K562 (cell line): ENCODE results near the gene LDAH. TPM values are rescaled to one million over a fixed set of nuclear protein-coding genes. Genes with fewer than 3 reads are reported as not detected.

Experiments
- ATAC-seq: fragments of 200-7000 bp; cut with Tn5 transposase; 3 replicates; pipeline ENCODE4 v1.9.1; 2020; ENCODE audit warnings: moderate library complexity
- BruUV-seq: library from RNA; stranded (reverse); fragments of 400-500 nt; replicated peaks from 2 replicates; lab custom pipeline; 2021; lab: Mats Ljungman, UMichigan
- CTCF ChIA-PET: fragments of 300-600 bp; formaldehyde crosslinking; extraction: SDS; loops from one replicate; lab custom pipeline; 2021; ENCODE audit warnings: low intra/inter-chr PET ratio; lab: Yijun Ruan, JAX
- POLR2A ChIA-PET: fragments of 300-600, 350-650 bp; sonication (Branson Sonifier 250); formaldehyde crosslinking; extraction: SDS; loops from one replicate; lab custom pipeline; 2021; ENCODE audit warnings: antibody characterized with exemption, inconsistent platforms; lab: Yijun Ruan, JAX
- DNase-seq, 4 experiments: peaks; one replicate each; pipeline versions ENCODE4 v3.0.0 to v3.0.0-alpha.2; 2011 to 2018; ENCODE audit warnings: low spot score in 3 of 4, mixed read lengths in 3 of 4; ENCODE audit errors: extremely low read depth in 1 of 4
- FAIRE-seq: peaks from 2 replicates; lab custom pipeline; 2011; peaks lifted over from hg19 to GRCh38; lab: Jason Lieb, UNC
- H2AFZ ChIP-seq: 2 replicates; pipeline ENCODE4 v1.6.0; 2011; ENCODE audit warnings: low read depth, low read length, control low read depth, inconsistent platforms
- H3K27ac ChIP-seq: fragments of 200-600 bp; 3 replicates; pipeline ENCODE4 v1.8.0; 2011; ENCODE audit warnings: low read depth, mild to moderate bottlenecking, control low read depth, inconsistent platforms, low read length, moderate library complexity, mixed read lengths; ENCODE audit errors: extremely low read depth
- H3K27me3 ChIP-seq, 2 experiments: fragments of 300-600 bp in 1 of 2; 2 replicates in 1 of 2; 3 replicates in 1 of 2; pipeline versions ENCODE4 v1.6.0 to v1.8.0; 2011; ENCODE audit warnings: inconsistent platforms in 2 of 2, low read length in 2 of 2, mild to moderate bottlenecking in 1 of 2, mixed read lengths in 1 of 2, moderate library complexity in 1 of 2; ENCODE audit not compliant: control insufficient read depth in 2 of 2, insufficient read depth in 2 of 2
- H3K36me3 ChIP-seq: fragments of 300-600 bp; 3 replicates; pipeline ENCODE4 v1.8.0; 2011; ENCODE audit warnings: mild to moderate bottlenecking, low read length, inconsistent platforms; ENCODE audit not compliant: control insufficient read depth, insufficient read depth
- H3K4me1 ChIP-seq, 2 experiments: fragments of 200-600 bp in 1 of 2; replicated peaks in 1 of 2; 2 replicates in 1 of 2; 3 replicates in 1 of 2; pipeline versions ENCODE4 v1.5.1 to v1.8.0; 2011; ENCODE audit warnings: inconsistent platforms in 2 of 2, low read length in 2 of 2, mild to moderate bottlenecking in 1 of 2, mixed read lengths in 1 of 2, moderate library complexity in 1 of 2; ENCODE audit not compliant: control insufficient read depth in 2 of 2, insufficient read depth in 2 of 2
- H3K4me2 ChIP-seq: 2 replicates; pipeline ENCODE4 v1.6.1; 2011; ENCODE audit warnings: low read length, control low read depth, inconsistent platforms, mixed read lengths; ENCODE audit not compliant: insufficient read depth
- H3K4me3 ChIP-seq: fragments of 200-600 bp; sonication (generic), shearing (Covaris generic); 2 replicates; pipeline ENCODE4 v1.5.1; 2016; ENCODE audit warnings: control low read depth, inconsistent platforms
- H3K79me2 ChIP-seq: fragments of 200-600 bp; 3 replicates; pipeline ENCODE4 v1.8.0; 2011; ENCODE audit warnings: low read length, inconsistent platforms; ENCODE audit not compliant: control insufficient read depth, insufficient read depth
- H3K9ac ChIP-seq, 2 experiments: 2 replicates each; pipeline versions ENCODE4 v1.6.0 to v1.6.1; 2011; ENCODE audit warnings: low read depth in 2 of 2, low read length in 2 of 2, control low read depth in 1 of 2, inconsistent platforms in 1 of 2, mild to moderate bottlenecking in 1 of 2, mixed read lengths in 1 of 2; ENCODE audit not compliant: insufficient read depth in 1 of 2
- H3K9me1 ChIP-seq: one replicate; pipeline ENCODE4 v1.6.0; 2011; ENCODE audit warnings: inconsistent platforms, mild to moderate bottlenecking, low read length, moderate library complexity; ENCODE audit not compliant: control insufficient read depth, insufficient read depth
- H3K9me3 ChIP-seq: replicated peaks from 2 replicates; pipeline ENCODE4 v1.5.1; 2011; ENCODE audit warnings: low read depth, low read length, inconsistent platforms; ENCODE audit not compliant: control insufficient read depth, insufficient read depth
- H4K20me1 ChIP-seq: replicated peaks from 2 replicates; pipeline ENCODE4 v1.6.1; 2011; ENCODE audit warnings: low read length, inconsistent platforms, mixed read lengths; ENCODE audit not compliant: control insufficient read depth, insufficient read depth
- CBX3 ChIP-seq, 2 experiments: IDR thresholded peaks; 1 replicate in 1 of 2; 2 replicates in 1 of 2; pipeline ENCODE4 v1.6.1; 2012; ENCODE audit warnings: inconsistent platforms in 2 of 2, low read length in 2 of 2, borderline replicate concordance in 1 of 2, control low read depth in 1 of 2
- CCAR2 ChIP-seq: fragments of 200-400 bp; formaldehyde crosslinking; IDR thresholded peaks from 2 replicates; pipeline ENCODE4 v1.6.1; 2017; ENCODE audit warnings: mild to moderate bottlenecking, low read depth, low read length
- ELF2 ChIP-seq: fragments of 250-450 bp; sonication (Bioruptor Pico); IDR thresholded peaks from 2 replicates; pipeline ENCODE4 v1.5.0; 2021; ENCODE audit warnings: mild to moderate bottlenecking
- FOXJ3 ChIP-seq: sonication (generic); formaldehyde crosslinking; IDR thresholded peaks from 2 replicates; pipeline ENCODE4 v1.4.0; 2020; ENCODE audit warnings: mild to moderate bottlenecking, missing genetic modification reagents
- IRF2 ChIP-seq: sonication (generic); formaldehyde crosslinking; IDR thresholded peaks from 2 replicates; pipeline ENCODE4 v1.8.1; 2022; ENCODE audit warnings: mild to moderate bottlenecking, missing genetic modification reagents
- MLLT1 ChIP-seq, 2 experiments: fragments of 450-650 bp; IDR thresholded peaks; 2 replicates each; pipeline ENCODE4 v1.6.1; 2016
- NR2C2 ChIP-seq, 2 experiments: fragments of 200-800 bp in 1 of 2; sonication (Bioruptor generic) in 1 of 2; sonication (generic) in 1 of 2; formaldehyde crosslinking in 1 of 2; IDR thresholded peaks; 2 replicates each; pipeline versions ENCODE4 v1.6.1 to v1.8.0; 2016 to 2022; ENCODE audit warnings: mild to moderate bottlenecking in 1 of 2, missing compliant biosample characterization in 1 of 2, missing genetic modification characterization in 1 of 2, missing genetic modification reagents in 1 of 2
- PCBP2 ChIP-seq: fragments of 200-400 bp; formaldehyde crosslinking; IDR thresholded peaks from 2 replicates; pipeline ENCODE4 v1.6.1; 2018; ENCODE audit warnings: low read length, low read depth, mild to moderate bottlenecking, moderate library complexity; ENCODE audit not compliant: poor library complexity, severe bottlenecking
- PHB ChIP-seq: fragments of 250-450 bp; sonication (Bioruptor Pico); IDR thresholded peaks from 2 replicates; pipeline ENCODE4 v1.5.0; 2021
- RREB1 ChIP-seq: fragments of 250-450 bp; sonication (Bioruptor Pico); IDR thresholded peaks from 2 replicates; pipeline ENCODE4 v1.4.0; 2020
- SAP30 ChIP-seq: fragments of 200-600 bp; sonication (generic); IDR thresholded peaks from 2 replicates; pipeline ENCODE4 v1.6.1; 2012; ENCODE audit warnings: borderline replicate concordance, low read depth, mild to moderate bottlenecking, moderate library complexity, low read length, control low read depth, inconsistent platforms; ENCODE audit not compliant: insufficient read depth, poor library complexity, severe bottlenecking
- XRCC5 ChIP-seq: fragments of 200-400 bp; formaldehyde crosslinking; IDR thresholded peaks from 2 replicates; pipeline ENCODE4 v1.6.1; 2017; ENCODE audit warnings: low read depth, mild to moderate bottlenecking, low read length
- ZC3H4 ChIP-seq: sonication (generic); formaldehyde crosslinking; IDR thresholded peaks from 2 replicates; pipeline ENCODE4 v1.9.0; 2021; ENCODE audit warnings: missing genetic modification reagents, borderline replicate concordance
- ZC3H8 ChIP-seq: fragments of 450-650 bp; IDR thresholded peaks from 2 replicates; pipeline ENCODE4 v1.6.1; 2017
- ZFP1 ChIP-seq: fragments of 450-650 bp; formaldehyde crosslinking; IDR thresholded peaks from 2 replicates; pipeline ENCODE4 v1.4.0; 2020; ENCODE audit warnings: mild to moderate bottlenecking, mixed read lengths
- ZNF3 ChIP-seq: fragments of 250-450 bp; sonication (Bioruptor Pico); IDR thresholded peaks from 2 replicates; pipeline ENCODE4 v1.5.0; 2021; ENCODE audit warnings: mild to moderate bottlenecking, moderate library complexity
- WGBS: fragments of 100-300 bp; shearing (Covaris generic); methylation state at CpG from one replicate; pipeline ENCODE4 v1.1.6; 2016; ENCODE audit warnings: low coverage, mixed read lengths; ENCODE audit not compliant: insufficient coverage; ENCODE audit errors: missing lambda C conversion rate; 5-methylcytosine and 5-hydroxymethylcytosine counted together
- in situ Hi-C: fragments of 300-500 bp; cut with MboI; formaldehyde crosslinking; loops from 4 replicates; pipeline ENCODE4 v1.15.0; 2018; ENCODE audit warnings: inconsistent platforms, mixed read lengths
- intact Hi-C: fragments of 100-400 bp; cut with micrococcal nuclease; formaldehyde crosslinking; loops from 2 replicates; pipeline ENCODE4 v1.14.2; 2022
- polyA plus RNA-seq, 8 experiments: library from polyadenylated mRNA; depleted of rRNA in 4 of 8; stranded (reverse) in 5 of 8; unstranded in 3 of 8; fragments of >200 nt; fragmentation: Nextera tagmentation in 2 of 8; fragmentation: Illumina TruSeq in 1 of 8; extraction: Ambion mirVana in 2 of 8; extraction: Trizol in 1 of 8; gene quantifications; 2 replicates each; pipeline versions ENCODE4 v1.2.1 to v1.2.3, GENCODE V29; 2011 to 2014; ENCODE audit warnings: inconsistent platforms in 1 of 8, missing spikeins in 1 of 8
- total RNA-seq, 7 experiments: library from RNA; depleted of rRNA in 6 of 7; stranded (reverse); fragments of >200 nt in 6 of 7; fragmentation: Illumina TruSeq in 2 of 7; extraction: Trizol in 2 of 7; gene quantifications; 2 replicates each; pipeline versions ENCODE4 v1.2.1 to v1.2.3, GENCODE V29; 2011 to 2021; ENCODE audit warnings: low replicate concordance in 1 of 7

Gene LDAH
- total and polyA plus RNA-seq, 9 of the 15 experiments (the other 6 are each of a cell fraction or from before 2014, with no cell fraction given): 22.3 to 60.1 (median 40.0) TPM

GRCh38 chr2:20838016-20838415 is 15.1 kb upstream of the LDAH start:
- no peak for FAIRE-seq
- Histone ChIP-seq H4K20me1 (no peaks in the 10 kb centered on the region), H3K4me1 (peaks cover 0 to 5% of the 10 kb centered on the region in 2 experiments; a peak in 2 of 5 replicates), H3K9ac (no peak overlapping the region), H3K27me3 (no peaks in the 10 kb centered on the region; a peak in 2 of 5 replicates), H2AFZ (no peak overlapping the region), H3K4me2 (no peak overlapping the region), H3K9me3 (no peaks in the 10 kb centered on the region), H3K9me1 (no peaks in the 10 kb centered on the region), H3K79me2 (no peaks in the 10 kb centered on the region), H3K36me3 (no peaks in the 10 kb centered on the region), H3K4me3 (no peak overlapping the region), H3K27ac (no peak overlapping the region)
- in situ Hi-C loops (no loop called here), intact Hi-C loops (no loop called here)
- POLR2A ChIA-PET: interaction anchor here (0.5 kb wide), 1 partner anchor 535 kb away, joined by 3 read pairs; no protein-coding TSS in a partner anchor
- DNase-seq: no peak
- BruUV-seq: no TSS peak
- TF ChIP-seq MLLT1 (IDR thresholded peaks at IDR 0.05): no peak
- no peak for TF ChIP-seq ZC3H4 (CRISPR knock-in tag)
- TF ChIP-seq SAP30: no peak
- TF ChIP-seq IRF2 (CRISPR knock-in tag): no peak
- TF ChIP-seq PCBP2: no peak
- no peak for TF ChIP-seq RREB1 (CRISPR knock-in tag)
- TF ChIP-seq PHB: no peak
- TF ChIP-seq ZC3H8: no peak
- no peak for TF ChIP-seq ELF2
- TF ChIP-seq ZNF3: no peak
- TF ChIP-seq NR2C2 (CRISPR knock-in tag; IDR thresholded peaks at IDR 0.05): no peak
- no peak for TF ChIP-seq NR2C2 (tag; IDR thresholded peaks at IDR 0.05)
- TF ChIP-seq ZFP1 (CRISPR knock-in tag): no peak
- TF ChIP-seq FOXJ3 (CRISPR knock-in tag): no peak
- no peak for TF ChIP-seq CCAR2
- TF ChIP-seq CBX3 (IDR thresholded peaks at IDR 0.05; ENCODE audit: borderline replicate concordance in 1 of 2, low read length in 2 of 2): no peak
- no peak for TF ChIP-seq XRCC5
- 4% methylated on average over 2 of the region's 2 CpGs for WGBS
- no peak for ATAC-seq
- CTCF ChIA-PET: no interaction called here
